ENCODE results near the gene MTMR6.

Gene MTMR6

GRCh38 chr13:25276748-25277147 lies 10.5 kb downstream of the MTMR6 start:
- peak; percentile 6 for DNase-seq (ENCODE audit: low spot score)

- no peak for DNase-seq (ENCODE audit: low spot score)
Observed at GRCh38 chr13:25268561-25268960, 18.7 kb downstream of the MTMR6 start.

DNA sequence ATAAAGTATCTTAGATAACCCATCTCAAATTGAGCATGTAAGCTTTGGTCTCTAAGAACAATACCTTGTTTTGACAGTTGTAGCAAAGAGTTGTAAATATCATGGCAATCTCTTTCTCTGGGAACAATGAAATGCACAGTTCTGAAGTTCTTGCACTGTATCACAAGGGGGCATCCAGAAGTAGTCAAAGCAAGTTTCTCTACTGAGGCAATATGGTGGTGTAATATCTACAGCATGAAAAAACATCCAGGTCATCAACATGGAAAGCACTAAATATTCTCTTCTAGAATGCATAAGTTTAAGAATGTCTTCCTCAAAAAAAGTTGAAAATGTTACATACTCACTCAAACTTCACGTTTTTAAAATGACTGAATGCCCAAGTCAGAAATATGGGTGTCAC lies 19.6 kb downstream of the MTMR6 start:
- peak; percentile 14 for DNase-seq (ENCODE audit: low spot score)

GRCh38 chr13:25266706-25267105 lies 20.6 kb downstream of the MTMR6 start:
- DNase-seq (ENCODE audit: low spot score), result no peak

DNA sequence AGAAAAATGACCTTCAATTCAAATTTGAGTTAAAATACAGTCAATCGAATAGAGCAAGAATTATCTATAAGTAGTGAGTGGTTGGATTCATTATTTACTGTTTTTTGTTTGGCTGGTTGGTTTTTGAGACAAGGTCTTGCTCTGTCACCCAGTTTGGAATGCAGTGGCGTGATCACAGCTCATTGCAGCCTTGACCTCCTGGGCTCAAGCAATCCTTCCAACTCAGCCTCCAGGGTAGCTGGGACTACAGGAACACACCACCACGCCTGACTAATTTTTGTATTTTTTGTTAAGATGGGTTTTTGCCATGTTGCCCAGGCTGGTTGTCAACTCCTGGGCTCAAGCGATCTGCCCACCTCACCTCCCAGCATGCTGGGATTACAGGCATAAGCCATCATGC lies 25.0 kb downstream of the MTMR6 start:
- no peak for DNase-seq (ENCODE audit: low spot score)

DNA sequence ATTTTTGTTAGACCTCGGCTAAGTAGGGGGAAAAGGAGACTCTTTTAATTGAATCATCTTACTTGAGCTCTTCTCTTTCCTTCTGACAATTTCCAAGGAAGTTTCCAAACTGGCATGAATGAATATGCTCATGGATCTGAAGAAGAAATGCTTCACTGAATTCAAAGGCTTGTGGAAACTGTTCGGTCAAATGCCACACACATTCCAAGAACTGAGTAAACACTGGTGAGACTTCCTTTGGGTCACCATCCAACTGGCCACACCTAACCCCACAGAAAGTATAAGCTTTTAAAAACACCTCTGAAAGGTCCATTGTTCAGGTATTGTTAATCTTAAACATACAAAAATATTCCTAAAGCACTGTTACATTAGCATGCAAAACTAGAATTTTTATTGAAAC lies 33.6 kb downstream of the MTMR6 start:
- DNase-seq (ENCODE audit: low spot score), result no peak

- no peak for DNase-seq (ENCODE audit: low spot score)
Observed at GRCh38 chr13:25252752-25253151, 34.5 kb downstream of the MTMR6 start.

- DNase-seq (ENCODE audit: low spot score), result no peak
Observed at GRCh38 chr13:25252225-25252624, 35.1 kb downstream of the MTMR6 start.

- peak; percentile 19 for DNase-seq (ENCODE audit: low spot score)
Observed at GRCh38 chr13:25249001-25249543, 38.2 kb downstream of the MTMR6 start.

- no peak for DNase-seq (ENCODE audit: low spot score)
Observed at GRCh38 chr13:25248071-25248470, 39.2 kb downstream of the MTMR6 start.

- DNase-seq (ENCODE audit: low spot score), result no peak
Observed at GRCh38 chr13:25247360-25247759, 39.9 kb downstream of the MTMR6 start.

DNA sequence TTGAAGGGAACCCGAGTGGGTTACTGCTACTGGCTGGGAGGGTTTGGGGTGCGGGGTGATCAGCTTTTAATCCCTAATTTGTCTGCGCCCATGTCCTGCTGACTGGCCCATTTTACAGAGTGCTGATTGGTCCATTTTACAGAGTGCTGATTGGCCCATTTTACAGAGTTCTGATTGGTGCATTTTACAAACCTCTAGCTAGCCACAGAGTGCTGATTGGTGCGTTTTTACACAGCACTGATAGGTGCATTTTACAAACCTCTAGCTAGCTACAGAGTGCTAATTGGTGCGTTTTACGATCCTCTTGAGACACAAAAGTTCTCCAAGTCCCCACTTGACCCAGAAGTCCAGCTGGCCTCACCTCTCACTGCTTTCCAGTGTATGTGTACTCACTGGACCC lies 43.2 kb downstream of the MTMR6 start:
- DNase-seq (ENCODE audit: low spot score), result no peak

- DNase-seq (ENCODE audit: low spot score), result no peak
Observed at GRCh38 chr13:25242956-25243355, 44.3 kb downstream of the MTMR6 start.

GRCh38 chr13:25241007-25241406 lies 46.3 kb downstream of the MTMR6 start:
- DNase-seq (ENCODE audit: low spot score), result no peak

DNA sequence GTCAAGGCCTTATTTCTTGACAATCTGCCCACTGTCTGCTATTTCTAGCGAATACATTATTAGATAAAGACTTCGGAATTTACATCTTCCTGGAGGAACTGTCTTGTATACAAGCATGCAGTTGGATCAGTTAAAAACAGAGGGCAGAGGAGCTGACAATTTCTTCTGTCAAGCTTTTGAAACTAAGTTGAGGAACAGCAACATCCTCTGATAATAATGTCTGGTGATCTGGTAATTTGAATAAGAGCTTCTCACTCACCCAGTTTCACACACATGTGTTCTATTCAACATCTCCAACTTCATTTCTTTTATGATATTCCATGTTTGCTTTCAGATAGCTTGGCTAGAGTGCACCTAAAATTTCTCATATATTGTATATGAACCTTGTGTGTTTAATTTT lies 50.2 kb downstream of the MTMR6 start:
- no peak for DNase-seq (ENCODE audit: low spot score)

- no peak for DNase-seq (ENCODE audit: low spot score)
Observed at GRCh38 chr13:25233861-25234260, 53.4 kb downstream of the MTMR6 start.

DNA sequence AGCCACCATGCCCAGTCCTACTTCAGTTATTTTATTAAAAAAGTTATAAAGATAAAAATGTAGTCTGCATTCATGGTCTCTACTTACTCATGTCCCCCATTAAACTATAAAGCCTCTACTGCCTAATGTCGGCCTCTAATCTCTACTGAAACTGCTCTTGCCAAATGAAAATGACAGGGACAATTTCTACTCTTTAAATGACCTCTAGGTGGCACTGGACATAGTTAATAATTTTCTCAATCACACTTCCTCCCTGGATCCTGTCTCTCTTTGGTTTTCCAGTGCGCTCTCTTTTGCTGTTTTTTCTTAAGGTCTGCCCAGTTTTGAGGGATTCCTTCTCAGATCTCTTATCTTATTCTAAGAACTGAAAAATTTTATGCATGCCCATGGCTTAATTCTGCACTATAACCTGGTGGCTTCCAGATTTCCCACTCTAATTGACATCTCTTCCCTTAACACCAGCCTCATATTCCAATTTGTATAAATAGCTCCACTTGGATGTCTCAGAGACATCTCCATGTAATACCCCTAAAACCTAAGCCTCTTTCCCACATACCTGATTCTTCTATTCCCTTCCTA lies 54.3 kb downstream of the MTMR6 start:
- DNase-seq (ENCODE audit: low spot score), result peak; percentile 66

DNA sequence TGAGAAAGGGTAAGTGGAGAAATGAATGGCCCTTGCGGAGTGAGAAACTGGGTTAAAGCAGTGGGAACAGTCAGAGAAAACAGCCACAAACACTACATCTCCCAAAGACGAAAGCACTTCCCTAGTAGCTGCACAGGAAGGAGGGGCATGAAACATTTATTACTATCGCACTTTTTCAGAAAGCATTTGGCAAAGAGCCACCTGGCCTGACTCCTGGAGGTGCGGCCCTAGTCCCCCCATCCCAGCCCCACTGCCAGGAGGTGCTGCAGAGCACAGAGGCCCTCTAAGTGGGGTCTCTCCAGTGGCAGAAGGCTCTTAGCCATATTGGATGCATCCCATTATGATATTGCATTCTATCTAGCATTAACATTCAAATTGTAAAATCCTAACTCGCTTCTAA lies 55.8 kb downstream of the MTMR6 start:
- DNase-seq (ENCODE audit: low spot score), result no peak

DNA sequence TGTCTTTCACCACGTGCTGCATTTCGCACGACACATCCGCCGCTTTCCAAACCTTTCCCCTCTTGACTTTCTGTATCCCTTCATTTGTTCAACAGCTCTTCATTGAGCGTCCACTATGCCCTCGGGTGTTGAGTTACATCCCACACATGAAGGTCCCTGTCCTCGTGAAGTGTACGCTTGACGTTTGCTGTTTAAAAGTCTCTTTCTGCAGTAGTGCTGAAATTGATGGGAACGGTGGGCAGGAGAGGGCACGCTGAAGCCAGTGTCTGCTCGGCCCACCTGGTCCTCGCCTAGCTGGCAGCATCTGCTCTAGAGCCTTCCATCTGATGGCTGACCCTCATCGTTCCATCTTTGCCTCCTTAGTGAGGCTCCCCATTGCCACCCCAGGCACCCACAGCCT lies 59.6 kb downstream of the MTMR6 start:
- DNase-seq (ENCODE audit: low spot score), result no peak

- DNase-seq (ENCODE audit: low spot score), result no peak
Observed at GRCh38 chr13:25225970-25226369, 61.3 kb downstream of the MTMR6 start.

- no peak for DNase-seq (ENCODE audit: low spot score)
Observed at GRCh38 chr13:25224151-25224550, 63.1 kb downstream of the MTMR6 start.

- DNase-seq (ENCODE audit: low spot score), result no peak
Observed at GRCh38 chr13:25222740-25223139, 64.5 kb downstream of the MTMR6 start.

DNA sequence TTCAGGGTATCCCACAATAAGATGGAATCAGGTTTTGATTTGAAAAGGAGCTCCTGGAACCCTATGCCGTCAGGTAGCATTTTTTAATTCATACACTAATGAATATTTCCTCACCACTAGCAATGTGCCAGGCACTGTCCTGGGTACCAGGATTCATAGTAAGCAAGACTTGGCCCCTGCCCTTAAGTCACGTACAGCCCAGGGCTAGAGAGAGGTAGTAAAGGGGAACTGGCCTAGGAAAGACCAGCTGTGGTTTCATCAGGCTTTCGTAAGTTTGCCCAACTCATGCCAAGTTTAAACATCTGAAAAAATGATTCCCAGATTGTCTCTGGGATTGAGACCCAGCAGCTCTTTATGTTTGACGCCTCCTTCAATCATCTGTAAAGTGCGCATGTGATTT lies 69.3 kb downstream of the MTMR6 start:
- DNase-seq (ENCODE audit: low spot score), result no peak
